Naive thymus-derived CD8-positive, alpha-beta T cell (primary cell): ENCODE results near the gene DCAF4. TPM values are rescaled to one million over a fixed set of nuclear protein-coding genes. Genes with fewer than 3 reads are reported as not detected.
"Not testable (repeated sequence)": the region's sequence is repeated elsewhere in the genome, so short reads cannot be mapped to it uniquely, and the experiment has no call there.

Experiments used
- ATAC-seq, 2 donors: fragments of 150-1000 bp; cut with Tn5 transposase in 1 of 2; sonication (Bioruptor Pico), chemical (Tn5 transposase) in 1 of 2; 1 replicate in 1 of 2; 2 replicates in 1 of 2; pipeline ENCODE4 v1.10.0; 2021; ENCODE audit warnings: mild to moderate bottlenecking in 2 of 2, moderate library complexity in 2 of 2
- POLR2A ChIA-PET: fragments of 350-600 bp; sonication (Branson Sonifier 250); formaldehyde crosslinking; loops from one replicate; lab custom pipeline; 2021; ENCODE audit warnings: antibody characterized with exemption; lab: Charles Lee
- DNase-seq, 10 donors: peaks; one replicate each; pipeline versions ENCODE4 v3.0.0 to v3.0.0-alpha.2; 2020 to 2022
- H3K27ac Mint-ChIP-seq, 10 donors: one replicate each; pipeline ENCODE4 v1.8.0; 2020 to 2022; ENCODE audit warnings: mild to moderate bottlenecking in 10 of 10, mixed read lengths in 10 of 10, moderate library complexity in 4 of 10, inconsistent platforms in 1 of 10
- H3K27me3 Mint-ChIP-seq, 5 donors: one replicate each; pipeline ENCODE4 v1.8.0; 2021 to 2022; ENCODE audit warnings: mixed read lengths in 5 of 5
- H3K36me3 Mint-ChIP-seq, 3 donors: one replicate each; pipeline ENCODE4 v1.8.0; 2020 to 2022; ENCODE audit warnings: mixed read lengths in 3 of 3, mild to moderate bottlenecking in 2 of 3, inconsistent platforms in 1 of 3
- H3K4me1 Mint-ChIP-seq, 4 donors: one replicate each; pipeline ENCODE4 v1.8.0; 2021 to 2022; ENCODE audit warnings: mixed read lengths in 4 of 4
- H3K4me3 Mint-ChIP-seq, 10 donors: one replicate each; pipeline ENCODE4 v1.8.0; 2020 to 2022; ENCODE audit warnings: mild to moderate bottlenecking in 10 of 10, mixed read lengths in 10 of 10, moderate library complexity in 6 of 10, inconsistent platforms in 1 of 10
- H3K9me3 Mint-ChIP-seq, 9 donors: one replicate each; pipeline ENCODE4 v1.8.0; 2020 to 2022; ENCODE audit warnings: mixed read lengths in 9 of 9, mild to moderate bottlenecking in 3 of 9, inconsistent platforms in 1 of 9, moderate library complexity in 1 of 9
- polyA plus RNA-seq, 3 donors: library from polyadenylated mRNA; unstranded; fragments of 300-500 nt; fragmentation: Illumina TruSeq; gene quantifications; one replicate each; pipeline ENCODE4 v1.2.3, GENCODE V29; 2021
- total RNA-seq, 8 experiments: library from RNA in 2 of 8; stranded (reverse) in 2 of 8; gene quantifications; one replicate each; pipeline ENCODE4 v1.2.3 and lab custom pipeline; 2021 to 2026

The DCAF4 gene
- total and polyA plus RNA-seq, 5 experiments from 2014 or later, result 7.9 to 32.8 (median 11.1) TPM

- H3K4me3 Mint-ChIP-seq, result no peak overlapping the region
- H3K36me3 Mint-ChIP-seq, result peaks cover 0 to 78% (median 20%) of the 10 kb centered on the region in 3 donors
- no peaks in the 10 kb centered on the region for H3K27me3 Mint-ChIP-seq
- H3K9me3 Mint-ChIP-seq, result no peaks in the 10 kb centered on the region
- H3K27ac Mint-ChIP-seq, result no peak overlapping the region
- H3K4me1 Mint-ChIP-seq, result peaks cover 0 to 2% (median under 1%) of the 10 kb centered on the region in 4 donors
- POLR2A ChIA-PET, result no interaction called here
- ATAC-seq (no peak), DNase-seq (no peak)
Measured at GRCh38 chr14:72945356-72946027, 19.2 kb downstream of the DCAF4 start.

GRCh38 chr14:72946491-72946890, 20.2 kb downstream of the DCAF4 start:
- Mint-ChIP-seq H3K27ac (peak overlapping the region in 2 of 10 donors; percentile 18 to 40), H3K4me3 (no peak overlapping the region), H3K27me3 (no peaks in the 10 kb centered on the region), H3K4me1 (peaks cover 0 to 2% (median under 1%) of the 10 kb centered on the region in 4 donors), H3K9me3 (no peaks in the 10 kb centered on the region), H3K36me3 (peaks cover 0 to 74% (median 18%) of the 10 kb centered on the region in 3 donors)
- no peak for DNase-seq
- ATAC-seq, result no peak
- POLR2A ChIA-PET, result no interaction called here

DNA sequence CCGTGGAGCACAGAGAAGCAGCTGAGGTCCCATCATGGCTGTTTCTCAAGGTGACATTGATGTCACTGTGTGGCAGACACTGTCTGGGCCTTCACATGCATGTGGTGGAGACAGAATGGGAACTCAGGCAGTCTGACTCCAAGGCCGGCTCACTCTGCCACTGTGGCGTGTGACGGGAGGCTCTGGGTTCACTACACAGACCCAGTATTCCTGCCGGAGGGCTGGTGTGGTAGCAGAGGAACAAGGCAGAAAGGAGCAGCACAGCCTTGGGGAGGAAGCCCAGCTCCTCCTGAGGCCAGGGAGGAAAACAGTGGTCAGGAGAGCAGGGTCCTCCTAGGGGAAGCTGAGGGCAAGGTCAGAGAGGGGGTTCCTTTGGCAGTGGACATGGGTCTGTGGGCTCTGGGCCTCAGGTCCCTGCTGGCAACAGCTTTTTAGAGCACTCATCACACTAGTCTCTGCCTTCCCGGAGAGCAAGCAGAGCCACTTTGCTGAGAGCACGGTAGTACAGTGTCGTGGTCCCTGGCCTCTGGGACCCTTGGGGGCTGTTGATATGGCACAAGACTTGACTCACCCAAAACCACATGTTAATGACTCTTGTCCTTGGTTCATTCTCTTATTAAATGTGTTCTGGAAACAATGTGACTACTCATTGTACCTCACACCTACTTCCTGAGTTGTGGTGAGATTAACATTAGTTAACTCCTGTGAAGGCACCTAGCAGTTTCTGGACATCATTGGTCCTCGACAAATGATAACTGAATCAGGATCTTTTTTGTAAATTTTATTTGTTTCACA, 21.3 kb downstream of the DCAF4 start:
- Mint-ChIP-seq H3K27ac (peak overlapping the region in 1 of 10 donors; percentile 68), H3K9me3 (no peaks in the 10 kb centered on the region), H3K27me3 (no peaks in the 10 kb centered on the region), H3K4me1 (peaks cover 0 to 2% (median under 1%) of the 10 kb centered on the region in 4 donors), H3K36me3 (peaks cover 0 to 74% (median 15%) of the 10 kb centered on the region in 3 donors), H3K4me3 (no peak overlapping the region)
- POLR2A ChIA-PET, result interaction anchor here (1.6 kb wide), 1 partner anchor 20 kb away, joined by 6 read pairs; the partner anchor contains the start of gene DCAF4
- DNase-seq, result no peak
- no peak for ATAC-seq

- H3K9me3 Mint-ChIP-seq, result no peaks in the 10 kb centered on the region
- POLR2A ChIA-PET, result interaction anchor here (1.6 kb wide), 1 partner anchor 21 kb away, joined by 6 read pairs; the partner anchor contains the start of gene DCAF4
- H3K36me3 Mint-ChIP-seq, result peaks cover 0 to 63% (median 9%) of the 10 kb centered on the region in 3 donors
- no peaks in the 10 kb centered on the region for H3K27me3 Mint-ChIP-seq
- H3K4me3 Mint-ChIP-seq, result no peak overlapping the region
- DNase-seq, result peak; percentile 26 to 78 (median 50)
- H3K27ac Mint-ChIP-seq, result peak overlapping the region in 1 of 10 donors; percentile 13
- H3K4me1 Mint-ChIP-seq, result peaks cover 0 to 2% (median 0%) of the 10 kb centered on the region in 4 donors
- ATAC-seq, result peak; percentile 52 to 56
Measured at GRCh38 chr14:72948481-72949138, 22.3 kb downstream of the DCAF4 start.

- Mint-ChIP-seq H3K4me3 (no peak overlapping the region), H3K9me3 (no peaks in the 10 kb centered on the region), H3K4me1 (peaks cover 0 to 2% (median 0%) of the 10 kb centered on the region in 4 donors), H3K27ac (no peak overlapping the region), H3K27me3 (no peaks in the 10 kb centered on the region), H3K36me3 (peaks cover 0 to 66% (median 12%) of the 10 kb centered on the region in 3 donors)
- POLR2A ChIA-PET, result no interaction called here
- ATAC-seq, result no peak
- DNase-seq, result no peak
Measured at GRCh38 chr14:72952171-72952570, 25.9 kb downstream of the DCAF4 start.

DNA sequence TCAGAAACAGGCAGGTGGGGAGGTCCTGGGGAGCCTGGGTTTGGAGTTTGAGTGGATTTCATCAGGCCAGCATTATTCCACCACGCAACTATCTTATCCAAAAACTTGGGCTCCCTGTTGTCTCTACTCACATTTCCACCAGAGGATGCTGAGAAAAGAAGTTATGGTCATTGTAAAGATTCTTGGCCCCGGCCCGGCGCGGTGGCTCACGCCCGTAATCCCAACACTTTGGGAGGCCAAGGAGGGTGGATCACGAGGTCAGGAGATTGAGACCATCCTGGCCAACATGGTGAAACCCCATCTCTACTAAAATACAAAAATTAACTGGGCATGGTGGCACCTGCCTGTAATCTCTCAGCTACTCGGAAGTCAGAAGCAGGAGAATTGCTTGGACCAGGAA, 30.5 kb downstream of the DCAF4 start:
- ATAC-seq, DNase-seq, H3K4me3 Mint-ChIP-seq, POLR2A ChIA-PET, H3K4me1 Mint-ChIP-seq, H3K9me3 Mint-ChIP-seq, H3K27me3 Mint-ChIP-seq: not testable (repeated sequence)
- peaks cover 0 to 84% (median 21%) of the 10 kb centered on the region in 3 donors for H3K36me3 Mint-ChIP-seq
- peak overlapping the region in 1 of 10 donors; percentile 35 for H3K27ac Mint-ChIP-seq

- Mint-ChIP-seq H3K4me3 (no peak overlapping the region), H3K27ac (peak overlapping the region in 1 of 10 donors; percentile 43), H3K4me1 (no peaks in the 10 kb centered on the region), H3K9me3 (no peaks in the 10 kb centered on the region), H3K27me3 (no peaks in the 10 kb centered on the region), H3K36me3 (peaks cover 0 to 84% (median 19%) of the 10 kb centered on the region in 3 donors)
- ATAC-seq (no peak), DNase-seq (no peak)
- POLR2A ChIA-PET, result no interaction called here
Measured at GRCh38 chr14:72957213-72957612, 30.9 kb downstream of the DCAF4 start.

DNA sequence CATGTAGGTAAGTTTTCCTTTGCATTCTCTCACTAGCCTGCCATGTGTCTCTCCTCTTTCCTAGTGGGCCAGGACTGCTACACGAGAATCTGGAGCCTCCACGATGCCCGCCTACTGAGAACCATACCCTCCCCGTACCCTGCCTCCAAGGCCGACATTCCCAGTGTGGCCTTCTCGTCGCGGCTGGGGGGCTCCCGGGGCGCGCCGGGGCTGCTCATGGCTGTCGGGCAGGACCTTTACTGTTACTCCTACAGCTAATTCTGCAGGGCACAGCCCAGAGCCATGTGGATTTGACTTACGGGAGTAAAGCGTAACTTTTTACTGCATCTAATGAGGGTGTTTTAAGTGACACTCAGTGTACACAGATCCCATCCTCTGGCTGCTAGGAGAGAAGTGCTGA, 32.3 kb downstream of the DCAF4 start:
- ATAC-seq (no peak), DNase-seq (no peak)
- Mint-ChIP-seq H3K9me3 (no peaks in the 10 kb centered on the region), H3K4me1 (peaks cover 0 to 3% (median under 1%) of the 10 kb centered on the region in 4 donors), H3K4me3 (no peak overlapping the region), H3K27me3 (no peaks in the 10 kb centered on the region), H3K27ac (no peak overlapping the region), H3K36me3 (peaks cover 0 to 87% (median 19%) of the 10 kb centered on the region in 3 donors)
- POLR2A ChIA-PET, result no interaction called here

DNA sequence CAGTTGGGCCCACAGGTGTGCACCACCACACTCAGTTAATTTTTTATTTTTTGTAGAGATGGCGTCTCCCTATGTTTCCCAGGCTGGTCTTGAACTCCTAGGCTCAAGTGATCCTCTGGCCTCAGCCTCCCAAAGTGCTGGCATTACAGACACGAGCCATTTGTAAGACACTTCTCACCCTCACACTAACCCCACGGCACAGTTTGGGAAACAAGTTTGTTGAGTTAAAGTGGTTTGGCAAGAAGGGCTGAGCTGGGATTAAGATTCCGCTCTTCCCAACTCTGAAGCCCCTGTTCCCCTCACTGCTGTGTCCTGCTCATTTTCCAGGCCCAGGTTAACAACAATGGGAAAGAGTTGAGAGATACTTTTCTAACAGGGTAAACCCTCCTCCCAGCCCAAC, 34.8 kb downstream of the DCAF4 start:
- H3K4me3 Mint-ChIP-seq, ATAC-seq, POLR2A ChIA-PET, H3K9me3 Mint-ChIP-seq, H3K4me1 Mint-ChIP-seq, H3K27me3 Mint-ChIP-seq, DNase-seq: not testable (repeated sequence)
- H3K27ac Mint-ChIP-seq, result peak overlapping the region in 1 of 10 donors; percentile 13
- peaks cover 0 to 70% (median 16%) of the 10 kb centered on the region in 3 donors for H3K36me3 Mint-ChIP-seq

- no peak overlapping the region for H3K4me3 Mint-ChIP-seq
- peaks cover 0 to 6% (median 3%) of the 10 kb centered on the region in 4 donors for H3K4me1 Mint-ChIP-seq
- DNase-seq (no peak), ATAC-seq (no peak)
- no peaks in the 10 kb centered on the region for H3K9me3 Mint-ChIP-seq
- H3K27me3 Mint-ChIP-seq, result no peaks in the 10 kb centered on the region
- peaks cover 0 to 63% (median 16%) of the 10 kb centered on the region in 3 donors for H3K36me3 Mint-ChIP-seq
- POLR2A ChIA-PET, result no interaction called here
- peak overlapping the region in 2 of 10 donors; percentile 28 to 43 for H3K27ac Mint-ChIP-seq
Measured at GRCh38 chr14:72961579-72962335, 35.5 kb downstream of the DCAF4 start.

DNA sequence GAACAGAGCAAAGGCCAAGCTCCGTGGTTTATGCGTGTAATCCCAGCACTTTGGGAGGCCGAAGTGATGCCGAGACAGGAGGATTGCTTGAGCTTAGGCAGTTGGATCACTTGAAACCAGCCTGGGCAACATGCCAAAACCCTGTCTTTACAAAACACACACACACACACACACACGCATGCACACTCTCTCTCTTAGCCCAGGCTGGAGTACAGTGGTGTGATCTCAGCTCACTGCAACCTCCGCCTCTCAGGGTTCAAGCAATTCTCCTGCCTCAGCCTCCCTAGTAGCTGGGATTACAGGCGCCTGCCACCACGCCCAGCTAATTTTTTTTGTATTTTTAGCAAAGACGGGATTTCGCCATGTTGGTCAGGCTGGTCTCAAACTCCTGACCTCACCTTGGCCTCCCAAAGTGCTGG, 36.1 kb downstream of the DCAF4 start:
- DNase-seq, H3K27me3 Mint-ChIP-seq, H3K4me1 Mint-ChIP-seq, POLR2A ChIA-PET, ATAC-seq, H3K4me3 Mint-ChIP-seq, H3K9me3 Mint-ChIP-seq: not testable (repeated sequence)
- H3K27ac Mint-ChIP-seq, result peak overlapping the region in 1 of 10 donors; percentile 43
- H3K36me3 Mint-ChIP-seq, result peaks cover 0 to 62% (median 16%) of the 10 kb centered on the region in 3 donors

- DNase-seq (no peak), ATAC-seq (no peak)
- Mint-ChIP-seq H3K4me3 (no peak overlapping the region), H3K36me3 (peaks cover 0 to 62% (median 16%) of the 10 kb centered on the region in 3 donors), H3K4me1 (peaks cover 0 to 6% (median 3%) of the 10 kb centered on the region in 4 donors), H3K9me3 (no peaks in the 10 kb centered on the region), H3K27me3 (no peaks in the 10 kb centered on the region), H3K27ac (peak overlapping the region in 2 of 10 donors; percentile 8 to 43)
- POLR2A ChIA-PET, result no interaction called here
Measured at GRCh38 chr14:72962829-72963312, 36.6 kb downstream of the DCAF4 start.
